Right atrium auricular region (tissue), 2 donors: ENCODE measurements around the gene EVI5L. TPM values are rescaled to one million over a fixed set of nuclear protein-coding genes. Genes with fewer than 3 reads are reported as not detected.

Experiments
- DNase-seq: peaks from one replicate; pipeline ENCODE4 v3.0.0-alpha.2; 2019; ENCODE audit warnings: low spot score
- H3K27ac ChIP-seq, 2 donors: fragments of 200-600 bp; sonication (generic); 1 replicate in 1 of 2; 2 replicates in 1 of 2; pipeline ENCODE4 v1.5.1; 2016 to 2019
- H3K27me3 ChIP-seq, 2 donors: fragments of 200-600 bp; sonication (generic); one replicate each; pipeline versions ENCODE4 v1.5.1 to v1.6.0; 2017 to 2019
- H3K36me3 ChIP-seq: fragments of 200-600 bp; sonication (generic); one replicate; pipeline ENCODE4 v1.5.1; 2016
- H3K4me1 ChIP-seq, 2 donors: fragments of 200-600 bp; sonication (generic); one replicate each; pipeline versions ENCODE4 v1.5.1 to v1.6.0; 2017 to 2019
- H3K4me3 ChIP-seq, 2 donors: fragments of 200-600 bp; sonication (generic); 1 replicate in 1 of 2; 2 replicates in 1 of 2; pipeline ENCODE4 v1.5.1; 2017 to 2019; ENCODE audit warnings: mild to moderate bottlenecking in 1 of 2, moderate library complexity in 1 of 2
- H3K9me3 ChIP-seq, 2 donors: fragments of 200-600 bp; sonication (generic); one replicate each; pipeline ENCODE4 v1.5.1; 2019
- CTCF ChIP-seq, 2 donors: fragments of 200-600 bp; sonication (generic); IDR thresholded peaks; one replicate each; pipeline ENCODE4 v1.5.1; 2019; ENCODE audit warnings: antibody characterized with exemption in 2 of 2
- total RNA-seq, 2 donors: library from RNA; depleted of rRNA; stranded (reverse); fragments of >200 nt; gene quantifications; one replicate each; pipeline ENCODE4 v1.1.0, GENCODE V29; 2016

The EVI5L gene
- total RNA-seq, 2 donors from 2014 or later, result 14.2 to 17.4 TPM

- Histone ChIP-seq H3K27me3 (peaks cover 0 to 6% of the 10 kb centered on the region in 2 donors), H3K4me3 (no peak overlapping the region), H3K4me1 (peaks cover 0 to 31% of the 10 kb centered on the region in 2 donors), H3K9me3 (no peaks in the 10 kb centered on the region), H3K27ac (no peak overlapping the region), H3K36me3 (peaks cover 39% of the 10 kb centered on the region)
- DNase-seq, result no peak
- no peak for TF ChIP-seq CTCF (IDR thresholded peaks at IDR 0.05)
These were observed 81.6 kb downstream of the EVI5L start for GRCh38 chr19:7911508-7912143.

DNA sequence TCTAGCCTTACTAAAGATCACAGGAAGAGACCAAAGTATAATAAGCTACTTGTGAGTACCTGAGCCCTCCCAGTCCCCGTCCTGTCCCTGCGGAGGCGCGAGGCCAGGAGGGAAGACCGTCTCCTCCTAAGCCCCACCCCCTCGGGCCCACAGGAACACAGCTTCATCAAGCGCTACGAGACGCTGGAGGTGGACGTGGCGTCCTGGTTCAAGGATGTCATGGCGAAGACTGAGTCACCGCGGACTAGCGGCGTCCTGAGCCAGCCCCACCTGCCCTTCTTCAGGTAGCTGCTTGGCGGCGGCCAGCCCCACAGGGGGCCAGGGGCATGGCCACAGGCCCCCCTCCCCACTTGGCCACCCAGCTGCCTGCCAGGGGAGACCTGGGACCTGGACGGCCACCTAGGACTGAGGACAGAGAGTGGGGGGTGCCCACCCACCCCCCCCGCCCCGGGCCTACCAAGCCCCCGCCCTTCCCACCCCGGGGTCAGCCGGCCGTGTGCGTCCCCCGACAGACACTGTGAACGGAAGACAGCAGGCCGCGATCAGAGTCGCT is 82.2 kb downstream of the EVI5L start:
- no peak for DNase-seq
- H3K36me3 ChIP-seq, result peaks cover 36% of the 10 kb centered on the region
- no peak for TF ChIP-seq CTCF (IDR thresholded peaks at IDR 0.05)
- no peaks in the 10 kb centered on the region for H3K9me3 ChIP-seq
- H3K4me3 ChIP-seq, result no peak overlapping the region
- peaks cover 0 to 6% of the 10 kb centered on the region in 2 donors for H3K27me3 ChIP-seq
- no peak overlapping the region for H3K27ac ChIP-seq
- H3K4me1 ChIP-seq, result peaks cover 0 to 32% of the 10 kb centered on the region in 2 donors

- TF ChIP-seq CTCF (IDR thresholded peaks at IDR 0.05), result no peak
- H3K36me3 ChIP-seq, result peaks cover 36% of the 10 kb centered on the region
These were observed 82.9 kb downstream of the EVI5L start for GRCh38 chr19:7912697-7913564.

GRCh38 chr19:7913652-7914051 is 83.6 kb downstream of the EVI5L start:
- Histone ChIP-seq H3K4me1 (peaks cover 0 to 26% of the 10 kb centered on the region in 2 donors), H3K27ac (no peak overlapping the region), H3K4me3 (no peak overlapping the region), H3K9me3 (no peaks in the 10 kb centered on the region), H3K36me3 (peaks cover 36% of the 10 kb centered on the region), H3K27me3 (peaks cover 0 to 15% of the 10 kb centered on the region in 2 donors)
- no peak for DNase-seq
- no peak for TF ChIP-seq CTCF (IDR thresholded peaks at IDR 0.05)

More at GRCh38 chr19:7912697-7913564, 82.9 kb downstream of the EVI5L start:
- H3K4me3 ChIP-seq, result no peak overlapping the region
- no peaks in the 10 kb centered on the region for H3K9me3 ChIP-seq
- DNase-seq, result no peak
- no peak overlapping the region for H3K27ac ChIP-seq
- peaks cover 0 to 12% of the 10 kb centered on the region in 2 donors for H3K27me3 ChIP-seq
- peaks cover 0 to 32% of the 10 kb centered on the region in 2 donors for H3K4me1 ChIP-seq

GRCh38 chr19:7914099-7914498 is 84.1 kb downstream of the EVI5L start:
- no peak for TF ChIP-seq CTCF (IDR thresholded peaks at IDR 0.05)
- DNase-seq, result no peak
- no peak overlapping the region for H3K27ac ChIP-seq
- peaks cover 36% of the 10 kb centered on the region for H3K36me3 ChIP-seq
- H3K27me3 ChIP-seq, result peaks cover 0 to 15% of the 10 kb centered on the region in 2 donors
- H3K9me3 ChIP-seq, result no peaks in the 10 kb centered on the region
- no peak overlapping the region for H3K4me3 ChIP-seq
- peaks cover 0 to 27% of the 10 kb centered on the region in 2 donors for H3K4me1 ChIP-seq

Other genes with a start within 250 kb of the EVI5L start
- gene CAMSAP3, start 234.4 kb upstream of the EVI5L start, total RNA-seq, result under 1 TPM; 0.26 to 0.55 TPM
- 10 to 100 TPM; 21.5 to 25.9 TPM for gene XAB2, start 200.7 kb upstream of the EVI5L start, total RNA-seq
- gene PET100, start 200.4 kb upstream of the EVI5L start, total RNA-seq, result 10 to 100 TPM; 12.0 to 23.1 TPM
- gene PCP2, start 196.5 kb upstream of the EVI5L start, total RNA-seq, result not detected
- gene STXBP2, start 193.1 kb upstream of the EVI5L start, total RNA-seq, result 10 to 100 TPM in 1 of 2 donors, 1 to 10 TPM in 1; 6.4 to 14.9 TPM
- not detected for gene RETN, start 161.2 kb upstream of the EVI5L start, total RNA-seq
- 1 to 10 TPM in 1 of 2 donors, under 1 TPM in 1; 0.70 to 1.5 TPM for gene MCEMP1, start 153.1 kb upstream of the EVI5L start, total RNA-seq
- 10 to 100 TPM; 55.0 to 58.3 TPM for gene TRAPPC5, start 149.4 kb upstream of the EVI5L start, total RNA-seq
- not detected for gene FCER2, start 128.1 kb upstream of the EVI5L start, total RNA-seq
- gene CLEC4G, start 98.1 kb upstream of the EVI5L start, total RNA-seq, result under 1 TPM in 1 of 2 donors, not detected in 1; 0.55 TPM
- gene CD209, start 82.7 kb upstream of the EVI5L start, total RNA-seq, result 1 to 10 TPM in 1 of 2 donors, under 1 TPM in 1; 0.59 to 4.3 TPM
- not detected for gene CLEC4M, start 67.0 kb upstream of the EVI5L start, total RNA-seq
- not detected for gene PRR36, start 44.2 kb downstream of the EVI5L start, total RNA-seq
- gene LRRC8E, start 58.3 kb downstream of the EVI5L start, total RNA-seq, result 1 to 10 TPM; 1.5 to 2.1 TPM
- 10 to 100 TPM; 12.0 to 14.4 TPM for gene MAP2K7, start 73.7 kb downstream of the EVI5L start, total RNA-seq
- gene TGFBR3L, start 84.6 kb downstream of the EVI5L start, total RNA-seq, result 10 to 100 TPM; 22.1 to 26.7 TPM
- gene SNAPC2, start 90.1 kb downstream of the EVI5L start, total RNA-seq, result 10 to 100 TPM; 14.1 to 16.5 TPM
- 1 to 10 TPM; 1.7 to 4.2 TPM for gene CTXN1, start 95.9 kb downstream of the EVI5L start, total RNA-seq
- 10 to 100 TPM; 49.1 to 64.1 TPM for gene TIMM44, start 113.4 kb downstream of the EVI5L start, total RNA-seq
- gene ELAVL1, start 175.4 kb downstream of the EVI5L start, total RNA-seq, result 10 to 100 TPM; 31.0 to 37.4 TPM
- gene CCL25, start 222.5 kb downstream of the EVI5L start, total RNA-seq, result not detected